ENCODE results near the gene FBLN2.

Gene FBLN2

GRCh38 chr3:13514639-13515435, 34.1 kb upstream of the FBLN2 start:
- DNase-seq (ENCODE audit: low read depth) = no peak
- H3K4me3 ChIP-seq (ENCODE audit: low read depth, low read length) = no peak overlapping the region
- TF ChIP-seq CTCF (IDR thresholded peaks at IDR 0.05; ENCODE audit: insufficient read depth, low read depth, low read length, missing control alignments) = no peak

DNA sequence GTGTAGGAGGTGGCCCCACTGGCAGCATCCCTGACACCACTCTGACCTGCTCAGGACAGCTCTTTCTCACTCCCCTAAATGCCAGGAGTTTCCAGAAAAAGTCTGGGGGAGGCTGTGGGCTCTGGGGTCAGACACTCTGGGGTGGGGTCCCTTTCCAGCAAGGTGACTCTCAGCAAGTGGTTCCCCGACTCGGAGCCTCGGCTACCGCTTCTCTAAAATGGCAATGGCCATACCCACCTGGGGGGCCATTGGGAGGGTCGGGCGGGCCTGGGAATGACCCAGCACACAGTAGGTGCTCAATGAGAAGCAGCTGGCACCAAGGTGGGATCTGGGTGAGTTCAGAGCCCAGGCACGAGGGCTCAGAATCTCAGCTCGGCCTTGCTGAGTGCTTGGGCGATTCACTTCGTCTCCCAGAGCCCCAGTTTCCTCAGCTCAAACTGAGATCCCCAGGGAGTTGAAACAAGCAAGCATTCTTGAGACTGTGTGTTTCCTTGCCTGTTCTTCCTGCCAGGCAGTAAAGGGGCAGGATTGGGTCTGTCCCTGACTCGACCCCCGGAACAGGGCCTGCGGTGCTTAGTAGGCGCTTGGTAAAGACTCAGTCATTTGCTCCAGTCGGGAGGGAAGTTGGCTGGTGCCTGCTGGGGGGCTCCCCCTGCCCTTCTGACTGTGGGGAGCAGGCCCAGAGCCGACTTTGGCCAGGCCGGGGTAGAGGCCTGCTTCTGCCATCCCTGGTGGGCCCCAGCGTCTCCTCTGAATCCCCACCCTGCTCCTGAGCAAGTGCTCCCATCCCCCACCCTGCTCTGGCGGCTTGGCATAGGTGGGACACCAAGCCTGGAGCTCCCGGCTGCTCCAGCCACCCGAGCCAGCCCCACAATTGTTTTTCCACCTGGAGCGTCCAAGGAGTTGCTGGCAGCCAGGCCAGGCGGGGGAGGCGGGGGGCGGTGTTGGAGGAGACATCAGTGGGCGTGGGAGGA, 32.9 kb upstream of the FBLN2 start:
- DNase-seq (ENCODE audit: low read depth) = no peak
- no peak overlapping the region for H3K4me3 ChIP-seq (ENCODE audit: low read depth, low read length)
- TF ChIP-seq CTCF (IDR thresholded peaks at IDR 0.05; ENCODE audit: insufficient read depth, low read depth, low read length, missing control alignments) = no peak

GRCh38 chr3:13516760-13517135, 32.2 kb upstream of the FBLN2 start:
- no peak for DNase-seq (ENCODE audit: low read depth)
- H3K4me3 ChIP-seq (ENCODE audit: low read depth, low read length) = no peak overlapping the region
- TF ChIP-seq CTCF (IDR thresholded peaks at IDR 0.05; ENCODE audit: insufficient read depth, low read depth, low read length, missing control alignments) = no peak

- H3K4me3 ChIP-seq (ENCODE audit: low read depth, low read length) = no peak overlapping the region
- no peak for DNase-seq (ENCODE audit: low read depth)
- no peak for TF ChIP-seq CTCF (IDR thresholded peaks at IDR 0.05; ENCODE audit: insufficient read depth, low read depth, low read length, missing control alignments)
Measured at GRCh38 chr3:13517253-13517977, 31.5 kb upstream of the FBLN2 start.

DNA sequence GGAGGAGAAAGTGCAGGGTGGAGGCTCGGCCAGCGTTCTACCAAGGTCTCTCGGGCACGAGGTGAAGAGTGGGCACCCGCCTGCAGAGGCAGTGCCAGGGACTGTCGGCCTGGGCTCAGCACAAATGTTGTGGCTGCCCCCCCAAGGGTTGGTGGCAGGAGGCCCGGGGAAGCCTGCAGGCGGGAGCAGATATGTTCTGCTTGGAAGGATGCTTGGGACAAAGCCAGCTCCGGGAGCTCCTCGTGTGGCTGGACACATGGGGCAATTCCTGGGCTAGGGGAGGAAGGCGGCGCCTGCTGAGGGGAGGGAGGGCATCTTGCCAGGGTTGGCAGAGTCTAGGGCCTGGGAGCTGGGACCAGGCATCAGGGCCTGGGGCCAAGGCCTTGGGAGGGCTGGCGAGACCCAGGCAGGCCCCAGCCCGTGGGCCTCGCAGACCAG, 30.4 kb upstream of the FBLN2 start:
- DNase-seq (ENCODE audit: low read depth) = no peak
- no peak for TF ChIP-seq CTCF (IDR thresholded peaks at IDR 0.05; ENCODE audit: insufficient read depth, low read depth, low read length, missing control alignments)
- H3K4me3 ChIP-seq (ENCODE audit: low read depth, low read length) = no peak overlapping the region

- H3K4me3 ChIP-seq (ENCODE audit: low read depth, low read length) = no peak overlapping the region
- no peak for DNase-seq (ENCODE audit: low read depth)
- no peak for TF ChIP-seq CTCF (IDR thresholded peaks at IDR 0.05; ENCODE audit: insufficient read depth, low read depth, low read length, missing control alignments)
Measured at GRCh38 chr3:13519006-13519791, 29.7 kb upstream of the FBLN2 start.
